ENCODE results near the gene TNFSF4.

GRCh38 chr1:173164178-173164577 is 43.0 kb downstream of the TNFSF4 start:
- TF ChIP-seq, protein P1, sequence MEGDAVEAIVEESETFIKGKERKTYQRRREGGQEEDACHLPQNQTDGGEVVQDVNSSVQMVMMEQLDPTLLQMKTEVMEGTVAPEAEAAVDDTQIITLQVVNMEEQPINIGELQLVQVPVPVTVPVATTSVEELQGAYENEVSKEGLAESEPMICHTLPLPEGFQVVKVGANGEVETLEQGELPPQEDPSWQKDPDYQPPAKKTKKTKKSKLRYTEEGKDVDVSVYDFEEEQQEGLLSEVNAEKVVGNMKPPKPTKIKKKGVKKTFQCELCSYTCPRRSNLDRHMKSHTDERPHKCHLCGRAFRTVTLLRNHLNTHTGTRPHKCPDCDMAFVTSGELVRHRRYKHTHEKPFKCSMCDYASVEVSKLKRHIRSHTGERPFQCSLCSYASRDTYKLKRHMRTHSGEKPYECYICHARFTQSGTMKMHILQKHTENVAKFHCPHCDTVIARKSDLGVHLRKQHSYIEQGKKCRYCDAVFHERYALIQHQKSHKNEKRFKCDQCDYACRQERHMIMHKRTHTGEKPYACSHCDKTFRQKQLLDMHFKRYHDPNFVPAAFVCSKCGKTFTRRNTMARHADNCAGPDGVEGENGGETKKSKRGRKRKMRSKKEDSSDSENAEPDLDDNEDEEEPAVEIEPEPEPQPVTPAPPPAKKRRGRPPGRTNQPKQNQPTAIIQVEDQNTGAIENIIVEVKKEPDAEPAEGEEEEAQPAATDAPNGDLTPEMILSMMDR (optimal IDR thresholded peaks at IDR 0.05 in 1 of 3, IDR thresholded peaks at IDR 0.05 in 1 of 3, conservative IDR thresholded peaks at IDR 0.05 in 1 of 3; ENCODE audit: extremely low read depth in 1 of 3, insufficient read depth in 2 of 3, low read length in 3 of 3) = no peak
- TF ChIP-seq EZH2 (IDR thresholded peaks at IDR 0.05; ENCODE audit: low read length) = no peak

Measured in keratinocyte (primary cell).